ENCODE data around the gene DLG2.

The DLG2 gene

DNA sequence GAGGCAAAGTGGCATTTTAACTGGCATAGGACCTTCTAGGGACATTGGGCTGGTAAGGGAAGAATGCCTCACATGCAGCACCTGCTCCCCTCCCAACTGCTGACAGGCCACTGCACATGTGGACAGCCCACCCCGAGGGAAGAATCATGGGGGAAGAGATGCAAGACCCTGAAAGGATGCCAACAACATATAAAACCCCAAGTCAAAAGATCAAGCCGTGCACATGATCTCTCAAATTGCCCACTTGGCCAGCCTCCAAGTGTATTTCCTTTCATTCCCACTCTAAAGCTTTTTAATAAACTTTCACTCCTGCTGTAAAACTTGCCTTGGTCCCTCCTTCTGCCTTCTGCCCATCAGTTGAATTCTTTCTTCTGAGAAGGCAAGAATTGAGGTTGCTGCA is 1393.1 kb downstream of the DLG2 start:
- no peak for FAIRE-seq

DNA sequence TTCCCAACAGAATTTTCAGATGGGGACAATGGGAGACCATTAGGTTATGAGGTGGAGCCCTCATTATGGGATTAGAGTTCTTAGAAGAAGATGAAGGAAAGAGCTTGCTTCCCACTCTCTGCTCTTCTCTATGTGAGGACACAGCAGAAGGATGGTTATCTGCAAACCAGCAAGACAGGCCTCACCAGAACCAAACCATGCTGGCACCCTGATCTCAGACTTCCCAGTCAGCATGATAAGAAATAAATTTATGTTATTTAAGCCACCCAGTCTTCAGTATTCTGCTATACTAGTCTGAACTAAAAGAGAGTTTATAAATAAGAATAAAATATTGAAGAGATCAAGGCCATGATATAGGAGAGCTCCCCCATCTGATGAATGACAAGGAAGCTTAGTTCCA is 1394.6 kb downstream of the DLG2 start:
- FAIRE-seq: no peak

DNA sequence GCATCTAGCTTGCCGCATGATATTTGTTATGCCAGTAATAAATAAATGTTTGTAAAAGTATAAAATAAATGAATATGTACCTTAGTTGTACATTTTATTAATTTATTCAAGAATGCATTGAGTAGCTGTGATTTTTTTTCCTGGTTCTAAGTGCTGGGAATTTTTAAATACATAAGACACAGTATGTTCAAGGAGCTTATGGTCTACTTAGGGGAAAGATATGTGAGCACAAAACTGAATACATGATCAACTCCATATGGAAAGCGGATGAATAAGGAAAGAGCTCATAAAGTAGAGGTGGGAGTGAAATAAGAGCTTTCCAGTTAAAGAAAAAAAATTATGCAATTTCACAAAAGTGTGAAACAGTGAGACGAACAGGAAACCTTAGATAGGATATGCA is 1396.7 kb downstream of the DLG2 start:
- no peak for FAIRE-seq

GRCh38 chr11:84227970-84228665 is 1399.0 kb downstream of the DLG2 start:
- no peak for FAIRE-seq

GRCh38 chr11:84224042-84224441 is 1403.1 kb downstream of the DLG2 start:
- FAIRE-seq: no peak

DNA sequence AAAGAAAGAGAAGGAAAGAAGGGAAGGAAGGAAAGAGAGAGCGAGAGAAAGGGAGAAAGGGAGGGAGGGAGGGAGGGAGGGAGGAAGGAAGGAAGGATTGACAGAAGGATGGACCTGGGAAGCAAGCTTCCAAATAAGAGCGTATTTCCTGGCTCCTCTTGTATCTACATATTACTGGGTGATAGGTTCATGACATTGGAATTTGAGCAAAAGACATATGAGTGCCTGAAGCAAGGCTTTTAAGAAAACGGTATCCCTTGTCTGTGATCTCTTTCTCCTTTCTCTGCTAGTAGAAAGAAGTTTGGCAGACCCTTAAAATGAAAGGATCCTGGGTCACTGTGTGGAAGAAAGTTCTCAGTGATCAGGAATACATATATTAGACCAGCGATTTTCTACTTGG is 1408.8 kb downstream of the DLG2 start:
- FAIRE-seq: no peak

DNA sequence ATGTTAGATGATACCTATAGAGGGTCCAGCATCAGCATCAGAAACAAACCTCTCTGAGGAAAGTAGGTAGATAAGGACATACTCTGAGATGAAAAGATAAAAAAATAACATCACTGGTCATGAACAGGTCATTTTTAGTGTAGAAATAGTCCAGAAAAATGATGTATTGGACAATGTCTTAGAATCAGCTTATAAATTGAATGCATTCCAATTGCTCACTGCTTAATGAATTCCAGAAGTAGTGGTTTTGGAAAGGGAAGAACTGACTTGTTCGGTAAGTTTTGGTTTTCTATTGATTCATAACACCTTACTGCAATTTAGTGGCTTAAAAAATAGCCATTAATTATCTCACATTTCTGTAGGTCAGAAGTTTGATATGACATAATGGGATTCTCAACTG is 1411.5 kb downstream of the DLG2 start:
- no peak for FAIRE-seq

DNA sequence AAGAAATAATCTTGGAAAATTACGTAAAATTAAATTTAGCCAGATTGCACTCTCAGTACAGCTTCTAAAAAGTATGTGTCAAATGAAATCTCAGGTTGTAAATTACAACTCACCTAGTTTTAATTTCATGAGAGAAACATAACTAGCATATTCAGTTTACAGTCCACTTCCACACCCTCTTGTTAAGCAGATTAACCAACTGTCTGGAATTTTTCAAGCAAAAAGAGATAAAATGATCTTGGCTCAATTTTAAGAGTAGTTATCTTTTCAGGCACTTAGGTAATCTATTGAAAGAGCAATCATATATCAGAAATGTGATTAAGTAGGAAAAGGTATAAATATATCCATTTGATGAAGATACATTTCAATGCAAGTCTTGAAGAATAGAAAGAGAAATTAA is 1412.6 kb downstream of the DLG2 start:
- no peak for FAIRE-seq

DNA sequence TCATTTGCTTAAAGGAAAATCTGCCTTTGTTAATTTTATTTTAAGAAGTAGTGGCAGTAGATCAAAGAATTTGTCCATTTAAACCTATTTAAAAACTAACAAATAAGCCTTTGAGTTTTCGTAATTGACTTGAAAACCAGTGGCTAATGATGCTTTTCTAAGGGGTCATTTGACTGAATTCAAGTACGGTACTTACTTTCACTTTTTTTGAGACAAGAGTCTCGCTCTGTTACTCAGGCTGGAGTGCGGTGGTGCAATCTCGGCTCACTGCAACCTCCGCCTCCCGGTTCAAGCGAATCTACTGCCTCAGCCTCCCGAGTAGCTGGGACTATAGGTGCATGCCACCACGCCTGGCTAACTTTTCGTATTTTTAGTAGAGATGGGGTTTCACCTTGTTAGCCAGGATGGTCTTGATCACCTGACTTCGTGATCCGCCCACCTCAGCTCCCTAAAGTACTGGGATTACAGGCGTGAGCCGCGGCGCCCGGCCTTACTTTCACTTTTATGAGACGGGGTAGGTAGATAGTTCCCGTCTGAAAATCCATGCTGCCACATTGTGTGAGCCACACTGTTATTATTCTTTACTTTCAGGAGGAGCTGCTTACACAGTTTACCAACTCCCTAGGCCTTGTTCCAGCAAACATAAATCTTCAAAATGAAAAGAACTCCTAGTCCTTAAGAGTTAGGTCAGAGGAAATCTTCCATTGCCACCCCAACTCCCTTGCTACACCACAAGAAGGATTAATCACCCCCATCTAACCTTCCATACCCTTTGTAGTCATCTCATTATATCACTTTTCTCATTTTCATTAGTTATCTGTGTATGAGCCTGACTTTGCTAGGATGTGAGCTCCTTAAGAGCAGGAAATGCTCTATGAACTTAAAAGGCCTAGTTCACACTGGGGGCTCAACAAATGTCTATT is 1414.4 kb downstream of the DLG2 start:
- FAIRE-seq: no peak

DNA sequence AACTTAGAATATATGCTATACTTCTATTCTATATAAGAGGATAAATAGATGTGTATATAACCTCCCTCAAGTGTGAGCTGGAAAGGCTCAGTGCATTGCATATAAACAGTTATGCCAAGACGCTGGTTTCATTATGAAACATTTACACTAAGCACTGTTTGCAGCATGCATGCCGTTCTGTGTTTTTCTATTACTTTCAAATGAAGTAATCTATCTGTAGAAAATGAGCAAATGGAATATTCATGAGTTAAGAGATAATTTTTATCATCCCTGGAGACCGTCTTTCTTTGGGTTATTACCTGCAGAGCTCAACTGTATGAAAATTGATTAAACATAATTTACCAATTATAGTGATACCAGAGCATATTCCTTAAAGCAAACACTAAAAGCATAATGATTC is 1415.2 kb downstream of the DLG2 start:
- no peak for FAIRE-seq

GRCh38 chr11:84194696-84195095 is 1432.4 kb downstream of the DLG2 start:
- FAIRE-seq: no peak

- FAIRE-seq: no peak
Measured at GRCh38 chr11:84193706-84194105, 1433.4 kb downstream of the DLG2 start.

GRCh38 chr11:84188521-84188920 is 1438.6 kb downstream of the DLG2 start:
- no peak for FAIRE-seq

DNA sequence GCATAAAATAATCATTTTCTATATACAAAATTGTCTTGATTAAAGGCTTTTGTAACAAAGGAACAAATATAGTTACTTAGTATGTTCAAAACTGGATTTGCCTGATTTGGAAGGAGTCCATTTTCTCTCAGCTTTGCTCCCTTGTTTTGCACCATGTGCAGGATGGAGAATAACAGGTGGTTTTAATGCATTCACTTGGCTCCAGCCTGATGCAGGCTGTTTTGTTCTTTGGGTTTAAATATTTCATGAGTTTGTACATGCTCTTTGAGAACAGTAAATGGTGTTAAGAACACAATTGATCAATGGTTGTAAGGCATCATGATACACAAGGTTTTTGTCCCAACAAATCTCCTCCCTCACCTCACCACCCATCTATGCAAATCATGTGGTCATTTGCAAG is 1454.1 kb downstream of the DLG2 start:
- no peak for FAIRE-seq

DNA sequence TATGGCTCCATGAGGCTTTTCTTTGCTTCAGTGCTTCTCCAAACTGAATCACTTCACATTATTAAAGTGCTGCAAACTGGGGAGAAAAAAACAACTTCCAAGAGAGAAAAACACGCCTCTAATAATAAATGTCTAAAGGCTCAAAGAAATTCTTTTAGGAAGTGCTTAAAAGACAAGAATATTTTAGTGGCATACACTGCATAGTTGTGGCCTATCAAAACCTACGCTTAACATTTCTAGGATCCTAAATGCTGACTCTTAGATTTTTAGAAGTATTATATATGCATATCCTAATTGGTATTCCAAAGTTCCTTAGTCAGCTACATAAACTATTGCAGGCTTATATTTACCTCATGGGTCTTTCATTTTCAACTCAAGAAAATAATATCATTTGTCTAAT is 1462.0 kb downstream of the DLG2 start:
- FAIRE-seq: no peak

- no peak for FAIRE-seq
Measured at GRCh38 chr11:84164728-84165127, 1462.4 kb downstream of the DLG2 start.

GRCh38 chr11:84163116-84163515 is 1464.0 kb downstream of the DLG2 start:
- FAIRE-seq: no peak

GRCh38 chr11:84157639-84158038 is 1469.5 kb downstream of the DLG2 start:
- FAIRE-seq: no peak

DNA sequence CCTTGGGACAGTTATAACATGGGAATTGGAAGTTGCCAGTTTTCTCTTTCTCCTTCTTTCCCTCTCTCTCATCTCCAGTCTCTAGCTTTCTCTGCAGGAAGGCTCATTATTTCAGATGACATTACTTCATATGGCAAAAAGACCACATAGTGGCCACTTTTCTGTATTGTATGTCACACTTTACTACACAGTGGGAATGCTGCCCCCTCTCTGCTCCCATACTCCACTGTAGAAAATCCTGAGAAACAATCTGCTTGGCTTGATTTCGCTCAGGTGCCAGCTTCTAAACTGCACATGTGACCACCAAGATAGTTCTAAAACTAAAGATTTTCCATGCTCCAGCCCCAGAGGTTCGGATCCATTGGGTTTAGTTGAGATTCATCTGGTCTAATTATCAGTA is 1480.3 kb downstream of the DLG2 start:
- FAIRE-seq: no peak

GRCh38 chr11:84145616-84146185 is 1481.4 kb downstream of the DLG2 start:
- no peak for FAIRE-seq

DNA sequence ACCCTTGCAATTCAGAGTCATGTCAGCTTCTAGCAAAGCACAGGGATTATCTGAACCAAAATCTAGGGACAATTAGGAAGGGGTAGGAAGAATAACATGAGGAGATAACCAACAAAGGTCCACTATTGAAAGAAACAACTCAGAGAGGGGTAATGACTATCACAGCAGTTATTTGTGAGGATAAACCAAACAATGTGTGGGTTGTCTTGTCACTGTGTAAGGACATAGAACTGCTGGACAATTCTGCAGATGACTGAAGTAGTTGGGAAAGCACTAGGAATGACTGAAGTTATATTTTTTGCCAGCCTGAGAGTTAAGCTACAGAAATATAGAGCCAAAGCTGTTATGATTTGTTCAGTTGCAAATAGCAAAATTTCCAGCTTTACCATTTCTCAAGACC is 1482.6 kb downstream of the DLG2 start:
- FAIRE-seq: no peak

GRCh38 chr11:84142411-84142810 is 1484.7 kb downstream of the DLG2 start:
- no peak for FAIRE-seq

DNA sequence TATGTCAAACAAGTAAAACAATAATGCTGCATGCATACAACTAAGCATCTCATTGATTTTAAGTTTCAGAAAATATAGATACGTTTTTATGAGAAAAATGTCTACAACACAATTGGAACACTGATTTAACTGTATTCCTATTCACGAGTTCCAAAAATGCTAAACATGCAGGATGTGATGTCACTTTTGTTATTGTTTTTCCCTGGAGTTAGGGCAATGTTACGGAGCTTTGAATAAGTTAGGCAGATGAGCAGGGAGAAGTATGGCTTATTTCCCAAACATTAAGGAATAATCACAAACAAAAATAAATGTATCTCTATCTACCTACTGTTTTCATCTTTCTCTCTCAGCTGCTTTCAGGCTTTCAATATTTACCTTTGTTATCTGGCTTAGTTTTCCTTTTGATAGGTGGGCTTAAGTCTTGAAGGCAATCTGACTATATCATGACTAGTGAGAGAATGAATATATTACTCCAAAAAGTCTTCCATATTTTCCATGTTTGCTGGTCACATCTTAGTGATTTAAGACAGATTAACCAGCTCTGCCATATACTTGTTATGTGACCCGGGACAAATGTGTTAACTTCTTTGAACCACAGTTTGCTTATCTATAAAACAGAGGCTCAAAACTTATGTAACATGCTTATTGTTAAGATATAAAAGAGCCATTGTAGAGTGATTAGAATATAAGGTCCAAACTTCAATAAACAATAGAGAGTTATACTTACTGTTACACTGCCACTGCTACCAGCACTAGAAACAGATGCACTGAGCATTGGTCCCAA is 1486.6 kb downstream of the DLG2 start:
- no peak for FAIRE-seq

All from G401.6 (cell line).